ENCODE measurements around the gene GPRC5C. TPM values are rescaled to one million over a fixed set of nuclear protein-coding genes. Genes with fewer than 3 reads are reported as not detected.

The GPRC5C gene
- total RNA-seq, 6 experiments from 2014 or later, result not detected

- TF ChIP-seq CTCF (IDR thresholded peaks at IDR 0.05), result no peak
- Mint-ChIP-seq H3K27ac (no peak overlapping the region), H3K4me3 (no peak overlapping the region), H3K36me3 (ENCODE audit: low read depth) (peaks cover 7% of the 10 kb centered on the region), H3K4me1 (ENCODE audit: low read depth) (no peaks in the 10 kb centered on the region), H3K9me3 (peaks cover 55% of the 10 kb centered on the region), H3K27me3 (ENCODE audit: insufficient read depth) (peaks cover 8% of the 10 kb centered on the region)
- DNase-seq, result no peak
Observed at GRCh38 chr17:74426551-74427047, 5.3 kb upstream of the GPRC5C start.

GRCh38 chr17:74427048-74427762, 4.7 kb upstream of the GPRC5C start:
- no peak for TF ChIP-seq CTCF (IDR thresholded peaks at IDR 0.05)
- Mint-ChIP-seq H3K4me1 (ENCODE audit: low read depth) (no peaks in the 10 kb centered on the region), H3K36me3 (ENCODE audit: low read depth) (peaks cover 7% of the 10 kb centered on the region), H3K9me3 (peaks cover 53% of the 10 kb centered on the region), H3K27me3 (ENCODE audit: insufficient read depth) (peaks cover 8% of the 10 kb centered on the region), H3K4me3 (no peak overlapping the region), H3K27ac (no peak overlapping the region)
- DNase-seq, result no peak

GRCh38 chr17:74427763-74428153, 4.1 kb upstream of the GPRC5C start:
- peaks cover 8% of the 10 kb centered on the region for H3K27me3 Mint-ChIP-seq (ENCODE audit: insufficient read depth)
- H3K9me3 Mint-ChIP-seq, result peaks cover 48% of the 10 kb centered on the region
- H3K27ac Mint-ChIP-seq, result no peak overlapping the region
- peaks cover 7% of the 10 kb centered on the region for H3K36me3 Mint-ChIP-seq (ENCODE audit: low read depth)
- no peaks in the 10 kb centered on the region for H3K4me1 Mint-ChIP-seq (ENCODE audit: low read depth)
- DNase-seq, result no peak
- TF ChIP-seq CTCF (IDR thresholded peaks at IDR 0.05), result no peak
- H3K4me3 Mint-ChIP-seq, result no peak overlapping the region

- DNase-seq, result no peak
- peaks cover 7% of the 10 kb centered on the region; the same call in 1 of the 2 replicates for H3K36me3 Mint-ChIP-seq (ENCODE audit: low read depth)
- no peak overlapping the region for H3K4me3 Mint-ChIP-seq
- peaks cover 46% of the 10 kb centered on the region for H3K9me3 Mint-ChIP-seq
- TF ChIP-seq CTCF (IDR thresholded peaks at IDR 0.05), result no peak
- H3K27me3 Mint-ChIP-seq (ENCODE audit: insufficient read depth), result peaks cover 10% of the 10 kb centered on the region
- H3K27ac Mint-ChIP-seq, result no peak overlapping the region
- no peaks in the 10 kb centered on the region for H3K4me1 Mint-ChIP-seq (ENCODE audit: low read depth)
Observed at GRCh38 chr17:74429604-74430384, 2.1 kb upstream of the GPRC5C start.

- no peak overlapping the region for H3K4me3 Mint-ChIP-seq
- peaks cover 10% of the 10 kb centered on the region for H3K27me3 Mint-ChIP-seq (ENCODE audit: insufficient read depth)
- no peaks in the 10 kb centered on the region for H3K4me1 Mint-ChIP-seq (ENCODE audit: low read depth)
Observed at GRCh38 chr17:74430385-74430705, 1.5 kb upstream of the GPRC5C start.

More at GRCh38 chr17:74430385-74430705, 1.5 kb upstream of the GPRC5C start:
- peaks cover 7% of the 10 kb centered on the region; the same call in 1 of the 2 replicates for H3K36me3 Mint-ChIP-seq (ENCODE audit: low read depth)
- no peak for TF ChIP-seq CTCF (IDR thresholded peaks at IDR 0.05)
- peaks cover 43% of the 10 kb centered on the region for H3K9me3 Mint-ChIP-seq
- no peak overlapping the region for H3K27ac Mint-ChIP-seq
- DNase-seq, result no peak

Measured in HFFc6 (cell line).